Measurements from ENCODE around the gene AGAP1.

AGAP1 gene

GRCh38 chr2:235566931-235567495, 73.2 kb downstream of the AGAP1 start:
- DNase-seq (ENCODE audit: low read depth in 2 of 3, low spot score in 1 of 3), result no peak

- no peak for DNase-seq (ENCODE audit: low read depth in 2 of 3, low spot score in 1 of 3)
Observed at GRCh38 chr2:235567842-235568241, 74.0 kb downstream of the AGAP1 start.

GRCh38 chr2:235568431-235568830, 74.6 kb downstream of the AGAP1 start:
- DNase-seq (ENCODE audit: low read depth in 2 of 3, low spot score in 1 of 3), result no peak

- DNase-seq (ENCODE audit: low read depth in 2 of 3, low spot score in 1 of 3), result no peak
Observed at GRCh38 chr2:235569837-235570236, 76.0 kb downstream of the AGAP1 start.

GRCh38 chr2:235570256-235570655, 76.4 kb downstream of the AGAP1 start:
- no peak for DNase-seq (ENCODE audit: low read depth in 2 of 3, low spot score in 1 of 3)

- no peak for DNase-seq (ENCODE audit: low read depth in 2 of 3, low spot score in 1 of 3)
Observed at GRCh38 chr2:235570966-235571692, 77.3 kb downstream of the AGAP1 start.

GRCh38 chr2:235572592-235572991, 78.7 kb downstream of the AGAP1 start:
- no peak for DNase-seq (ENCODE audit: low read depth in 2 of 3, low spot score in 1 of 3)

GRCh38 chr2:235573331-235574221, 79.7 kb downstream of the AGAP1 start:
- DNase-seq (ENCODE audit: low read depth in 2 of 3, low spot score in 1 of 3), result no peak

GRCh38 chr2:235575431-235575830, 81.6 kb downstream of the AGAP1 start:
- no peak for DNase-seq (ENCODE audit: low read depth in 2 of 3, low spot score in 1 of 3)

GRCh38 chr2:235575904-235576303, 82.1 kb downstream of the AGAP1 start:
- no peak for DNase-seq (ENCODE audit: low read depth in 2 of 3, low spot score in 1 of 3)

- no peak for DNase-seq (ENCODE audit: low read depth in 2 of 3, low spot score in 1 of 3)
Observed at GRCh38 chr2:235576337-235576910, 82.6 kb downstream of the AGAP1 start.

- no peak for DNase-seq (ENCODE audit: low read depth in 2 of 3, low spot score in 1 of 3)
Observed at GRCh38 chr2:235577404-235578330, 83.8 kb downstream of the AGAP1 start.

GRCh38 chr2:235579128-235579527, 85.3 kb downstream of the AGAP1 start:
- DNase-seq (ENCODE audit: low read depth in 2 of 3, low spot score in 1 of 3), result no peak

- DNase-seq (ENCODE audit: low read depth in 2 of 3, low spot score in 1 of 3), result no peak
Observed at GRCh38 chr2:235580426-235581157, 86.7 kb downstream of the AGAP1 start.

- no peak for DNase-seq (ENCODE audit: low read depth in 2 of 3, low spot score in 1 of 3)
Observed at GRCh38 chr2:235582081-235582686, 88.3 kb downstream of the AGAP1 start.

- no peak for DNase-seq (ENCODE audit: low read depth in 2 of 3, low spot score in 1 of 3)
Observed at GRCh38 chr2:235582729-235583128, 88.9 kb downstream of the AGAP1 start.

GRCh38 chr2:235583144-235583543, 89.3 kb downstream of the AGAP1 start:
- DNase-seq (ENCODE audit: low read depth in 2 of 3, low spot score in 1 of 3), result no peak

- DNase-seq (ENCODE audit: low read depth in 2 of 3, low spot score in 1 of 3), result no peak
Observed at GRCh38 chr2:235583925-235584637, 90.2 kb downstream of the AGAP1 start.

- no peak for DNase-seq (ENCODE audit: low read depth in 2 of 3, low spot score in 1 of 3)
Observed at GRCh38 chr2:235584638-235585007, 90.8 kb downstream of the AGAP1 start.
